ENCODE results near the gene CRACR2B.

The CRACR2B gene

DNA sequence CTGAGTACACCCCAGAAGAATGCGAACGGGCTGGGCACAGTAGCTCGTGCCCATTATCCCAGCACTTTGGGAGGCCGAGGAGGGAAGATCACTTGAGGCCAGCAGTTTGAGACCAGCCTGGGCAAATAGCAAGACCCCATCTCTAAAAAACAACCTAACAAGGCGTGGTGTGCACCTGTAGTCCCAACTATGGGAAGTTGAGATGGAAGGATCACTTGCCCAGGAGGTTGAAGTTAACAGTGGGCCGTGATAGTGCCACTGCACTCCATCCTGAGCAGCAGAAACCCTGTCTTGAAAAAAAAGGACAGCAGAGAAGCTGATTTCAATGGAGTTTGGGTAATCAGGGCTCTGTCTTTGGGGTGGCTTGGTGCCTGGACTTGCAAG, 14.7 kb upstream of the CRACR2B start:
- TF ChIP-seq, protein P1, sequence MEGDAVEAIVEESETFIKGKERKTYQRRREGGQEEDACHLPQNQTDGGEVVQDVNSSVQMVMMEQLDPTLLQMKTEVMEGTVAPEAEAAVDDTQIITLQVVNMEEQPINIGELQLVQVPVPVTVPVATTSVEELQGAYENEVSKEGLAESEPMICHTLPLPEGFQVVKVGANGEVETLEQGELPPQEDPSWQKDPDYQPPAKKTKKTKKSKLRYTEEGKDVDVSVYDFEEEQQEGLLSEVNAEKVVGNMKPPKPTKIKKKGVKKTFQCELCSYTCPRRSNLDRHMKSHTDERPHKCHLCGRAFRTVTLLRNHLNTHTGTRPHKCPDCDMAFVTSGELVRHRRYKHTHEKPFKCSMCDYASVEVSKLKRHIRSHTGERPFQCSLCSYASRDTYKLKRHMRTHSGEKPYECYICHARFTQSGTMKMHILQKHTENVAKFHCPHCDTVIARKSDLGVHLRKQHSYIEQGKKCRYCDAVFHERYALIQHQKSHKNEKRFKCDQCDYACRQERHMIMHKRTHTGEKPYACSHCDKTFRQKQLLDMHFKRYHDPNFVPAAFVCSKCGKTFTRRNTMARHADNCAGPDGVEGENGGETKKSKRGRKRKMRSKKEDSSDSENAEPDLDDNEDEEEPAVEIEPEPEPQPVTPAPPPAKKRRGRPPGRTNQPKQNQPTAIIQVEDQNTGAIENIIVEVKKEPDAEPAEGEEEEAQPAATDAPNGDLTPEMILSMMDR (IDR thresholded peaks at IDR 0.05), result no peak
- no peaks in the 10 kb centered on the region for H3K27me3 Mint-ChIP-seq (ENCODE audit: low read depth, poor library complexity)
- no peak overlapping the region for H3K4me3 Mint-ChIP-seq
- H3K9me3 Mint-ChIP-seq, result no peaks in the 10 kb centered on the region
- no peak overlapping the region for H3K27ac Mint-ChIP-seq
- no peak for DNase-seq
- H3K36me3 Mint-ChIP-seq (ENCODE audit: low read depth), result peaks cover 28% of the 10 kb centered on the region
- H3K4me1 Mint-ChIP-seq, result peaks cover 26% of the 10 kb centered on the region

DNA sequence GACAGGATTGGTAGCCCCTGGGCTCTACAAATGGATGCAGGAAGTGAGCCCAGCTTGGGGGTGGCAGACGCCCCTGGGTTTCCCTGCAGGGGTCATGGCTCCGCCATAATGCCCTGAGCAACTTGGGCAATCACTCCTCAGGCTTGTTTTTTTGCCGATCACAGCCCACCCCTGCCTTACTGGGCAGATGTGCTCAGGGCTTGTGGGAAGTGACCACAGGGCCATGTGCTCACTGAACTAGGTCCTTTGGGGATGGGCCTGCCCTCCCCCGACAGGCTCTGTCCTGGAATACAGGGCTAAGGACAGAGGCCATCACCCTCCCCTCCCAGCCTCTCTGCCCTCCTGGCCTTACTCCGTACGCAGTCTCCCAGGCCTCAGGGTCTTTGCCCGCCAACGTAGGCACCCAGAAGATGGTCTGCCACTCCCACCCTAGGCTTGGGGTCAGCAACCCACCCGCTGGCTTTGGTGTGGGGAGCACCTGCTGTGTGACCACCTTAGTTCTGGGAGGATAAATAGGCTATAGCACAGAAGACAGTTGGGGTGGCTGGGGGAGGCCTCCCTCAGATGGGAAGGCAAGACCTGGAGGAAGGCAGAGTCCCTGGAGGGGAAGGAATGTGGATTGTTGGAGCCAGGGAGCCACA, 14.1 kb upstream of the CRACR2B start:
- Mint-ChIP-seq H3K9me3 (no peaks in the 10 kb centered on the region), H3K4me1 (peaks cover 25% of the 10 kb centered on the region), H3K36me3 (ENCODE audit: low read depth) (peaks cover 28% of the 10 kb centered on the region), H3K4me3 (no peak overlapping the region), H3K27me3 (ENCODE audit: low read depth, poor library complexity) (peaks cover 3% of the 10 kb centered on the region), H3K27ac (no peak overlapping the region)
- TF ChIP-seq, protein P1 (IDR thresholded peaks at IDR 0.05), result no peak
- DNase-seq, result no peak

DNA sequence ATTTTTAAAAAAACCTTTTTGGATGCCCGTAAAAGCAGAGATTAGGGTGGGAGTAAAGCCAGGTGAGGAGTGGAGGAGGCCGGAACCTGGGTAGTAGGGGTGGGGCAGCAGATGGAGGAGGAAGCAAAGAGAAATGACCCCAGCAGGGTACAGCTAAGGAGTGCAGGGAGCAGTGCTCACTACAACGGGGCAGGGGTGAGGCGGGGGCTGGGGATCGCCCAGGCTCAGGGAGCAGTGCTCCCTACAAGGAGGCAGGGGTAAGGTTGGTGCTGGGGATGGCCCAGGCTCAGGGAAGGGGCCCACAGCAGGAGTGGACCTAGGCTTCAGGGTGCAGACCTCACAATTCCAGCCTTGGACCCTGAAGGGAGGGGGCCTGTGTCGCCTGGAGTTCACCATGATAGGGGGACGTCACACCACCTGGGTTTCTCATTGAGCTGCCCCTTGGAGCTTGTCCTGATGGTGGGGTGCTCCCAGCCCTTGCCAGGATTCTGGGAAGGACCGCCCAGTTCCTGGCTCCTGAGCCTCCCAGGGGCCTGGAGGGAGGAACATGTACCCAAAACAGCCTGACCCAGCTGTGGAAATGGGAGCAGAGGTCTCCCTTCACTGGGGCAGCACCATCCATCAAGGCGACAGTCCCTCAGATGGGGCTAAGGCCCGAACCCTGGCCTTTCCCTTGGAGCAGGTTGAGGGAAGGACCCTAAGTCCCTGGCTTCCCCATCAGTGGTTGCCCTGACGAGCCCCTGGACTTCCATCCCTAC, 11.9 kb upstream of the CRACR2B start:
- H3K9me3 Mint-ChIP-seq, result no peaks in the 10 kb centered on the region
- H3K36me3 Mint-ChIP-seq (ENCODE audit: low read depth), result peaks cover 27% of the 10 kb centered on the region
- H3K4me3 Mint-ChIP-seq, result no peak overlapping the region
- TF ChIP-seq, protein P1 (IDR thresholded peaks at IDR 0.05), result no peak
- H3K27ac Mint-ChIP-seq, result no peak overlapping the region
- no peak for DNase-seq
- H3K27me3 Mint-ChIP-seq (ENCODE audit: low read depth, poor library complexity), result peaks cover 3% of the 10 kb centered on the region
- peaks cover 15% of the 10 kb centered on the region for H3K4me1 Mint-ChIP-seq

DNA sequence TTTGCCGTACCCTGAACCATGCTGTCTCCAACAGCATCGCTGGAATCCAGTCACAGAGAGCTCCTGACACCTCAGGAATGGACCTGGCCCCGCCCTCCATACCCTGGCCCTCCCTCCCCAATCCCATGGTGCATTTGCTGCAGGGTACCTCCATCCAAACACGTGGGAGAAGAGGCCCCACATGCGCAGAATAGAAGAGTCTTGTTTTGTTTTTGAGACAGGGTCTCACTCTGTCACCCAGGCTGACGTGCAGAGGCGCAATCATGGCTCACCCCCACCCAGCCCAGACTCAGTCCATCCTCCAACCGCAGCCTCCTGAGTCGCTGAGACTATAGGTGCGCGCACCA, 11.3 kb upstream of the CRACR2B start:
- H3K9me3 Mint-ChIP-seq, result no peaks in the 10 kb centered on the region
- H3K27me3 Mint-ChIP-seq (ENCODE audit: low read depth, poor library complexity), result peaks cover 3% of the 10 kb centered on the region
- H3K4me1 Mint-ChIP-seq, result peaks cover 12% of the 10 kb centered on the region
- TF ChIP-seq, protein P1 (IDR thresholded peaks at IDR 0.05), result no peak
- no peak overlapping the region for H3K4me3 Mint-ChIP-seq
- DNase-seq, result no peak
- H3K27ac Mint-ChIP-seq, result no peak overlapping the region
- peaks cover 21% of the 10 kb centered on the region for H3K36me3 Mint-ChIP-seq (ENCODE audit: low read depth)

DNA sequence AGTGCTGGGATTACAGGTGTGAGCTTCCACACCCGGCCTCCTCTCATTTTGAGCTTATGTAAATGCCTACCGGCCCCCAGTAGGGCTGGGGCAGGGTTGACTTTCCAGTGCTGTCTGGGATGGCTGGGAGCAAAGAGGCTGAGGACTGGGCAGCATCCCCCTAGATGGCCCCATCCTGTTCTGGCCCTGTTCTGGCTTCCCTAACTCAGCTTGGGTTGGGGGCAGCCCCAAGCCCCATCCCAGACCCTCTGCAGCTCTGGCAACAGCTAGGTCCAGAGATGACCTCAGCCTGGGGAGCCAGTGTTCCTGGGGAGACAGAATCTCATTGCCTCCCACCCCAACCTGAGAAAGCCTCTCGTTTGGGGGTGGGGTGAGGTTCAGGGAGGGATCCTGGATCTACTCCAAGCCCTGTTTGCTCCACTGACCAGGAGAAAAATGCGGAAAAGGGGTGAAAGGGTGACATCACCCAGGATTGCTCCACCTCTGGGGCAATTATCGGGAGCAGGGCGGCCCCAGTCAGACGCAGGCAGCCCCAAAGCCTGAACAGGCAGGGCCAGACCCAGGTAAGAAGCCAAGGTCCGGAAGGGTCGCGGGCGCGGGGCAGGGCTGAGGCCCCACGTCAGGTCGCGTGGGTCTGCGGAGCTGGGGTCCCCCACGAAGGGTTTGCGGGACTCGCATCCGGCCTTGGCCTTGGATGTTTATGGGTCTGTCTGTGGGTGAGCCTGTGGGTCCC, 9.2 kb upstream of the CRACR2B start, which contains the start of gene PNPLA2:
TSS of gene PNPLA2 (plus strand) at position 519 of the 733 bp plus-strand sequence. CDS start 805 bp downstream, outside the sequence.
- Mint-ChIP-seq H3K9me3 (no peaks in the 10 kb centered on the region), H3K27me3 (ENCODE audit: low read depth, poor library complexity) (peaks cover 3% of the 10 kb centered on the region), H3K36me3 (ENCODE audit: low read depth) (peaks cover 11% of the 10 kb centered on the region), H3K4me3 (peak within 1 kb of the TSS; percentile 84), H3K27ac (peak within 1 kb of the TSS; percentile 76), H3K4me1 (peaks cover 9% of the 10 kb centered on the region)
- no peak for DNase-seq
- TF ChIP-seq, protein P1 (IDR thresholded peaks at IDR 0.05), result no peak
